Bronchial epithelial cell (primary cell): ENCODE data around the gene BTN3A1. TPM values are rescaled to one million over a fixed set of nuclear protein-coding genes. Genes with fewer than 3 reads are reported as not detected.
"Not testable (repeated sequence)": the region's sequence is repeated elsewhere in the genome, so short reads cannot be mapped to it uniquely, and the experiment has no call there.

ENCODE experiments used
- DNase-seq: peaks from one replicate; pipeline ENCODE4 v3.0.0-alpha.2; 2010; ENCODE audit warnings: low read depth
- FAIRE-seq: peaks from 2 replicates; lab custom pipeline; 2011; peaks lifted over from hg19 to GRCh38; lab: Jason Lieb, UNC
- H3K27me3 ChIP-seq: 2 replicates; pipeline ENCODE4 v1.5.1; 2011; ENCODE audit warnings: low read length; ENCODE audit not compliant: control insufficient read depth, insufficient read depth
- H3K36me3 ChIP-seq: 2 replicates; pipeline ENCODE4 v1.5.1; 2011; ENCODE audit warnings: low read length; ENCODE audit not compliant: control insufficient read depth, insufficient read depth
- H3K4me3 ChIP-seq: 2 replicates; pipeline ENCODE4 v1.5.1; 2011; ENCODE audit warnings: mild to moderate bottlenecking, low read depth, low read length, control low read depth
- total RNA-seq: library from RNA; depleted of rRNA; stranded (reverse); fragments of >200 nt; gene quantifications from 2 replicates; pipeline ENCODE4 v1.2.1, GENCODE V29; 2014
- TF ChIP-seq, protein P1 (sequence below): IDR thresholded peaks from 2 replicates; pipeline ENCODE4 v1.5.1; 2011; ENCODE audit warnings: mild to moderate bottlenecking, moderate library complexity, low read length, control low read depth, inconsistent platforms; ENCODE audit not compliant: insufficient read depth, severe bottlenecking

BTN3A1 gene
- total RNA-seq, 1 donor from 2014 or later, result 3.9 TPM

DNA sequence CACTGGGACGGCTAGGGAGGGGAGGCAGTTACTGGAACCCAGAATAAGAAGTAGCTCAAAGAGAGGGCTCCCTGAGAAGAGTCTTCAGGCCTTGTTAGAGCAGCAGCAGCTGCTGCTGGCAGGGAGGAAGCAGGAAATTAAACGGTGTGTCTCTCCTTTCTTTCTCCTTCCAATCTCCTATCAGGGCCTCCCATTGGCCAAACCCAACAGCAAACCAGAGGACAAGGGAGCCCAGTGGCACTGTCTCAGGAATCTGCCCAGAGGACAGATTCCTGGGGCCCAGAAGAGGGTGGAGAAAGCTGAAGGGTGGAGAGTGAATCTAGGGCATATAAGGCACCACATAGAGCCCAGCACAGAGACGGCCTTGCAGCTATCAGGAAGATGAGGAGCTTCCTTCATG is 10.2 kb downstream of the BTN3A1 start:
- TF ChIP-seq, protein P1, sequence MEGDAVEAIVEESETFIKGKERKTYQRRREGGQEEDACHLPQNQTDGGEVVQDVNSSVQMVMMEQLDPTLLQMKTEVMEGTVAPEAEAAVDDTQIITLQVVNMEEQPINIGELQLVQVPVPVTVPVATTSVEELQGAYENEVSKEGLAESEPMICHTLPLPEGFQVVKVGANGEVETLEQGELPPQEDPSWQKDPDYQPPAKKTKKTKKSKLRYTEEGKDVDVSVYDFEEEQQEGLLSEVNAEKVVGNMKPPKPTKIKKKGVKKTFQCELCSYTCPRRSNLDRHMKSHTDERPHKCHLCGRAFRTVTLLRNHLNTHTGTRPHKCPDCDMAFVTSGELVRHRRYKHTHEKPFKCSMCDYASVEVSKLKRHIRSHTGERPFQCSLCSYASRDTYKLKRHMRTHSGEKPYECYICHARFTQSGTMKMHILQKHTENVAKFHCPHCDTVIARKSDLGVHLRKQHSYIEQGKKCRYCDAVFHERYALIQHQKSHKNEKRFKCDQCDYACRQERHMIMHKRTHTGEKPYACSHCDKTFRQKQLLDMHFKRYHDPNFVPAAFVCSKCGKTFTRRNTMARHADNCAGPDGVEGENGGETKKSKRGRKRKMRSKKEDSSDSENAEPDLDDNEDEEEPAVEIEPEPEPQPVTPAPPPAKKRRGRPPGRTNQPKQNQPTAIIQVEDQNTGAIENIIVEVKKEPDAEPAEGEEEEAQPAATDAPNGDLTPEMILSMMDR, result no peak
- H3K4me3 ChIP-seq, result no peak overlapping the region
- H3K27me3 ChIP-seq, result no peaks in the 10 kb centered on the region
- DNase-seq, result no peak
- no peaks in the 10 kb centered on the region for H3K36me3 ChIP-seq
- no peak for FAIRE-seq

GRCh38 chr6:26412954-26413353 is 10.9 kb downstream of the BTN3A1 start:
- FAIRE-seq, result no peak
- Histone ChIP-seq H3K36me3 (no peaks in the 10 kb centered on the region), H3K4me3 (no peak overlapping the region), H3K27me3 (no peaks in the 10 kb centered on the region)
- TF ChIP-seq, protein P1, result no peak
- DNase-seq, result no peak

GRCh38 chr6:26414281-26414680 is 12.2 kb downstream of the BTN3A1 start:
- FAIRE-seq (no peak), DNase-seq (no peak)
- Histone ChIP-seq H3K4me3 (no peak overlapping the region), H3K27me3 (no peaks in the 10 kb centered on the region), H3K36me3 (no peaks in the 10 kb centered on the region)
- TF ChIP-seq, protein P1, result no peak

- Histone ChIP-seq H3K36me3 (no peaks in the 10 kb centered on the region), H3K4me3 (no peak overlapping the region), H3K27me3 (no peaks in the 10 kb centered on the region)
- FAIRE-seq, result no peak
- TF ChIP-seq, protein P1, result no peak
- no peak for DNase-seq
Observed at GRCh38 chr6:26415036-26415614, 13.1 kb downstream of the BTN3A1 start.

- FAIRE-seq, result no peak
- no peak for DNase-seq
- no peaks in the 10 kb centered on the region for H3K36me3 ChIP-seq
- no peak overlapping the region for H3K4me3 ChIP-seq
- TF ChIP-seq, protein P1, result no peak
- no peaks in the 10 kb centered on the region for H3K27me3 ChIP-seq
Observed at GRCh38 chr6:26415791-26416190, 13.7 kb downstream of the BTN3A1 start.

GRCh38 chr6:26416288-26416687 is 14.2 kb downstream of the BTN3A1 start:
- H3K27me3 ChIP-seq, result no peaks in the 10 kb centered on the region
- DNase-seq, result no peak
- H3K36me3 ChIP-seq, result no peaks in the 10 kb centered on the region
- FAIRE-seq, result no peak
- H3K4me3 ChIP-seq, result no peak overlapping the region
- TF ChIP-seq, protein P1, result no peak

- not testable (repeated sequence) for H3K36me3 ChIP-seq, DNase-seq, FAIRE-seq, H3K27me3 ChIP-seq, H3K4me3 ChIP-seq
Observed at GRCh38 chr6:26418077-26418476, 16.0 kb downstream of the BTN3A1 start.

- DNase-seq, H3K27me3 ChIP-seq, H3K36me3 ChIP-seq, FAIRE-seq, H3K4me3 ChIP-seq: not testable (repeated sequence)
Observed at GRCh38 chr6:26418795-26419194, 16.7 kb downstream of the BTN3A1 start.
